Endothelial cell (in vitro differentiated cells): Measurements from ENCODE around the gene EDEM2. TPM values are rescaled to one million over a fixed set of nuclear protein-coding genes. Genes with fewer than 3 reads are reported as not detected.

Source experiments
- DNase-seq: peaks from one replicate; pipeline ENCODE4 v3.0.0; 2021; ENCODE audit warnings: low spot score
- H3K27ac Mint-ChIP-seq: one replicate; pipeline ENCODE4 v1.8.0; 2021; ENCODE audit warnings: mixed read lengths, inconsistent platforms; ENCODE audit not compliant: unreplicated experiment
- H3K27me3 Mint-ChIP-seq: one replicate; pipeline ENCODE4 v1.8.0; 2021; ENCODE audit warnings: mild to moderate bottlenecking, moderate library complexity, mixed read lengths, inconsistent platforms; ENCODE audit not compliant: unreplicated experiment
- H3K36me3 Mint-ChIP-seq: one replicate; pipeline ENCODE4 v1.8.0; 2021; ENCODE audit warnings: mild to moderate bottlenecking, low read depth, mixed read lengths, inconsistent platforms; ENCODE audit not compliant: unreplicated experiment
- H3K4me1 Mint-ChIP-seq: one replicate; pipeline ENCODE4 v1.8.0; 2021; ENCODE audit warnings: mild to moderate bottlenecking, mixed read lengths, inconsistent platforms; ENCODE audit not compliant: unreplicated experiment
- H3K4me3 Mint-ChIP-seq: one replicate; pipeline ENCODE4 v1.8.0; 2021; ENCODE audit warnings: mild to moderate bottlenecking, mixed read lengths, inconsistent platforms; ENCODE audit not compliant: unreplicated experiment
- H3K9me3 Mint-ChIP-seq: one replicate; pipeline ENCODE4 v1.8.0; 2021; ENCODE audit warnings: mixed read lengths, inconsistent platforms; ENCODE audit not compliant: unreplicated experiment
- CTCF ChIP-seq: fragments of 200-600 bp; sonication (generic); IDR thresholded peaks from one replicate; pipeline ENCODE4 v1.5.0; 2021; ENCODE audit warnings: antibody characterized with exemption; ENCODE audit not compliant: unreplicated experiment
- total RNA-seq: library from RNA; stranded (reverse); fragmentation: NEBNext Ultra II Directional; extraction: Animal tissue kit (Norgen Biotek cat#: 25700); gene quantifications from one replicate; pipeline ENCODE4 v1.2.1, GENCODE V29; 2021; ENCODE audit not compliant: unreplicated experiment

Gene EDEM2
- total RNA-seq, 1 donor from 2014 or later, result 43.5 TPM

GRCh38 chr20:35122756-35123405, 24.3 kb downstream of the EDEM2 start:
- H3K4me1 Mint-ChIP-seq, result peaks cover 39% of the 10 kb centered on the region
- no peaks in the 10 kb centered on the region for H3K27me3 Mint-ChIP-seq
- TF ChIP-seq CTCF, result no peak
- H3K27ac Mint-ChIP-seq, result peak overlapping the region; percentile 87
- H3K36me3 Mint-ChIP-seq, result peaks cover 55% of the 10 kb centered on the region
- no peak for DNase-seq
- no peak overlapping the region for H3K4me3 Mint-ChIP-seq
- H3K9me3 Mint-ChIP-seq, result no peaks in the 10 kb centered on the region

GRCh38 chr20:35121186-35121585, 25.9 kb downstream of the EDEM2 start:
- no peak overlapping the region for H3K4me3 Mint-ChIP-seq
- peaks cover 53% of the 10 kb centered on the region for H3K36me3 Mint-ChIP-seq
- DNase-seq, result no peak
- peaks cover 2% of the 10 kb centered on the region for H3K27me3 Mint-ChIP-seq
- H3K4me1 Mint-ChIP-seq, result peaks cover 39% of the 10 kb centered on the region
- H3K27ac Mint-ChIP-seq, result no peak overlapping the region
- TF ChIP-seq CTCF, result no peak
- no peaks in the 10 kb centered on the region for H3K9me3 Mint-ChIP-seq

- H3K36me3 Mint-ChIP-seq, result peaks cover 55% of the 10 kb centered on the region
- no peak overlapping the region for H3K4me3 Mint-ChIP-seq
- TF ChIP-seq CTCF, result no peak
- no peaks in the 10 kb centered on the region for H3K9me3 Mint-ChIP-seq
- no peak for DNase-seq
- peaks cover 2% of the 10 kb centered on the region for H3K27me3 Mint-ChIP-seq
- H3K4me1 Mint-ChIP-seq, result peaks cover 34% of the 10 kb centered on the region
- no peak overlapping the region for H3K27ac Mint-ChIP-seq
These were observed 27.0 kb downstream of the EDEM2 start for GRCh38 chr20:35120012-35120701.

GRCh38 chr20:35117629-35118028, 29.5 kb downstream of the EDEM2 start:
- H3K4me3 Mint-ChIP-seq, result peak overlapping the region; percentile 54
- no peak for DNase-seq
- H3K9me3 Mint-ChIP-seq, result no peaks in the 10 kb centered on the region
- no peak for TF ChIP-seq CTCF
- peaks cover 2% of the 10 kb centered on the region for H3K27me3 Mint-ChIP-seq
- no peak overlapping the region for H3K27ac Mint-ChIP-seq
- peaks cover 50% of the 10 kb centered on the region for H3K36me3 Mint-ChIP-seq
- peaks cover 17% of the 10 kb centered on the region for H3K4me1 Mint-ChIP-seq

- peaks cover 48% of the 10 kb centered on the region for H3K36me3 Mint-ChIP-seq
These were observed 29.9 kb downstream of the EDEM2 start for GRCh38 chr20:35117196-35117595.

More at GRCh38 chr20:35117196-35117595, 29.9 kb downstream of the EDEM2 start:
- DNase-seq, result no peak
- H3K27me3 Mint-ChIP-seq, result peaks cover 2% of the 10 kb centered on the region
- H3K4me3 Mint-ChIP-seq, result no peak overlapping the region
- no peak for TF ChIP-seq CTCF
- H3K9me3 Mint-ChIP-seq, result no peaks in the 10 kb centered on the region
- peaks cover 14% of the 10 kb centered on the region for H3K4me1 Mint-ChIP-seq
- H3K27ac Mint-ChIP-seq, result no peak overlapping the region
